Stimulated activated CD4-positive, alpha-beta T cell treated with anti-CD3 and anti-CD28 coated beads, Interleukin-4, amount 100 ng/mL, for 1 hour (primary cell): ENCODE data around the gene FKBP1C.
"Not testable (repeated sequence)": the region's sequence is repeated elsewhere in the genome, so short reads cannot be mapped to it uniquely, and the experiment has no call there.

Source experiments
- DNase-seq: peaks from one replicate; pipeline ENCODE4 v3.0.0-alpha.2; 2020

FKBP1C gene

GRCh38 chr6:63211343-63211742 is at the start of gene FKBP1C:
Gene FKBP1C (plus strand): TSS chr6:63211469.
- DNase-seq = not testable (repeated sequence)

- not testable (repeated sequence) for DNase-seq
Measured at GRCh38 chr6:63164047-63164803, 47.0 kb upstream of the FKBP1C start.

- DNase-seq = no peak
Measured at GRCh38 chr6:63174173-63174572, 37.1 kb upstream of the FKBP1C start.

- DNase-seq = no peak
Measured at GRCh38 chr6:63176181-63176580, 35.1 kb upstream of the FKBP1C start.

GRCh38 chr6:63180367-63180766 is 30.9 kb upstream of the FKBP1C start:
- DNase-seq = no peak

GRCh38 chr6:63186970-63187369 is 24.3 kb upstream of the FKBP1C start:
- no peak for DNase-seq

- no peak for DNase-seq
Measured at GRCh38 chr6:63188828-63189227, 22.4 kb upstream of the FKBP1C start.

- DNase-seq = no peak
Measured at GRCh38 chr6:63193324-63193723, 17.9 kb upstream of the FKBP1C start.

GRCh38 chr6:63197741-63198140 is 13.5 kb upstream of the FKBP1C start:
- no peak for DNase-seq

GRCh38 chr6:63213325-63213724 is 2.1 kb downstream of the FKBP1C start:
- no peak for DNase-seq

- DNase-seq = no peak
Measured at GRCh38 chr6:63214816-63215215, 3.5 kb downstream of the FKBP1C start.

GRCh38 chr6:63224179-63224578 is 12.9 kb downstream of the FKBP1C start:
- no peak for DNase-seq

- not testable (repeated sequence) for DNase-seq
Measured at GRCh38 chr6:63225987-63226386, 14.7 kb downstream of the FKBP1C start.

GRCh38 chr6:63227928-63228894 is 16.9 kb downstream of the FKBP1C start:
- DNase-seq = not testable (repeated sequence)

- not testable (repeated sequence) for DNase-seq
Measured at GRCh38 chr6:63230027-63230426, 18.8 kb downstream of the FKBP1C start.

- DNase-seq = not testable (repeated sequence)
Measured at GRCh38 chr6:63230511-63230910, 19.2 kb downstream of the FKBP1C start.

GRCh38 chr6:63236398-63236817 is 25.1 kb downstream of the FKBP1C start:
- no peak for DNase-seq

- no peak for DNase-seq
Measured at GRCh38 chr6:63245420-63245819, 34.2 kb downstream of the FKBP1C start.

GRCh38 chr6:63245909-63246308 is 34.6 kb downstream of the FKBP1C start:
- DNase-seq = no peak

- no peak for DNase-seq
Measured at GRCh38 chr6:63246581-63246980, 35.3 kb downstream of the FKBP1C start.

GRCh38 chr6:63249875-63250482 is 38.7 kb downstream of the FKBP1C start:
- no peak for DNase-seq

GRCh38 chr6:63259153-63259552 is 47.9 kb downstream of the FKBP1C start:
- DNase-seq = no peak

GRCh38 chr6:63261820-63262219 is 50.6 kb downstream of the FKBP1C start:
- DNase-seq = no peak
